ENCODE data around the gene BCL11A.

The BCL11A gene

GRCh38 chr2:60523963-60524362 is 29.5 kb downstream of the BCL11A start:
- DNase-seq: no peak

- DNase-seq: no peak
Observed at GRCh38 chr2:60522462-60522861, 31.0 kb downstream of the BCL11A start.

GRCh38 chr2:60521626-60522025 is 31.8 kb downstream of the BCL11A start:
- no peak for DNase-seq

GRCh38 chr2:60520917-60521539 is 32.4 kb downstream of the BCL11A start:
- no peak for DNase-seq

GRCh38 chr2:60520151-60520876 is 33.1 kb downstream of the BCL11A start:
- peak; percentile 70 for DNase-seq

- peak; percentile 62 for DNase-seq
Observed at GRCh38 chr2:60519231-60519863, 34.1 kb downstream of the BCL11A start.

GRCh38 chr2:60518567-60518966 is 34.9 kb downstream of the BCL11A start:
- DNase-seq: no peak

GRCh38 chr2:60517446-60517845 is 36.0 kb downstream of the BCL11A start:
- no peak for DNase-seq

- DNase-seq: no peak
Observed at GRCh38 chr2:60516826-60517225, 36.6 kb downstream of the BCL11A start.

- peak; percentile 95 for DNase-seq
Observed at GRCh38 chr2:60516383-60516811, 37.1 kb downstream of the BCL11A start.

GRCh38 chr2:60515721-60516226 is 37.7 kb downstream of the BCL11A start:
- peak; percentile 94 for DNase-seq

GRCh38 chr2:60513996-60514395 is 39.5 kb downstream of the BCL11A start:
- no peak for DNase-seq

GRCh38 chr2:60513191-60513590 is 40.3 kb downstream of the BCL11A start:
- DNase-seq: no peak

GRCh38 chr2:60512641-60513040 is 40.8 kb downstream of the BCL11A start:
- DNase-seq: no peak

- no peak for DNase-seq
Observed at GRCh38 chr2:60512062-60512622, 41.3 kb downstream of the BCL11A start.

GRCh38 chr2:60510713-60511112 is 42.7 kb downstream of the BCL11A start:
- no peak for DNase-seq

- DNase-seq: no peak
Observed at GRCh38 chr2:60509066-60509465, 44.4 kb downstream of the BCL11A start.

- DNase-seq: no peak
Observed at GRCh38 chr2:60508339-60508917, 45.0 kb downstream of the BCL11A start.

GRCh38 chr2:60507211-60507965 is 46.1 kb downstream of the BCL11A start:
- no peak for DNase-seq

GRCh38 chr2:60505880-60506260 is 47.6 kb downstream of the BCL11A start:
- no peak for DNase-seq

GRCh38 chr2:60505240-60505879 is 48.1 kb downstream of the BCL11A start:
- DNase-seq: no peak

- no peak for DNase-seq
Observed at GRCh38 chr2:60504049-60504448, 49.4 kb downstream of the BCL11A start.

Data from fibroblast of skin of right quadriceps (primary cell).